ENCODE measurements around the gene THYN1. TPM values are rescaled to one million over a fixed set of nuclear protein-coding genes. Genes with fewer than 3 reads are reported as not detected.

Gene THYN1
- total and polyA plus RNA-seq, 2 of the 13 experiments (the other 11 are each of a cell fraction or from before 2014, with no cell fraction given), result 36.1 to 87.6 TPM

- TF ChIP-seq RERE (CRISPR knock-in tag; IDR thresholded peaks at IDR 0.05; ENCODE audit: low read depth), result no peak
- TF ChIP-seq, protein P1, sequence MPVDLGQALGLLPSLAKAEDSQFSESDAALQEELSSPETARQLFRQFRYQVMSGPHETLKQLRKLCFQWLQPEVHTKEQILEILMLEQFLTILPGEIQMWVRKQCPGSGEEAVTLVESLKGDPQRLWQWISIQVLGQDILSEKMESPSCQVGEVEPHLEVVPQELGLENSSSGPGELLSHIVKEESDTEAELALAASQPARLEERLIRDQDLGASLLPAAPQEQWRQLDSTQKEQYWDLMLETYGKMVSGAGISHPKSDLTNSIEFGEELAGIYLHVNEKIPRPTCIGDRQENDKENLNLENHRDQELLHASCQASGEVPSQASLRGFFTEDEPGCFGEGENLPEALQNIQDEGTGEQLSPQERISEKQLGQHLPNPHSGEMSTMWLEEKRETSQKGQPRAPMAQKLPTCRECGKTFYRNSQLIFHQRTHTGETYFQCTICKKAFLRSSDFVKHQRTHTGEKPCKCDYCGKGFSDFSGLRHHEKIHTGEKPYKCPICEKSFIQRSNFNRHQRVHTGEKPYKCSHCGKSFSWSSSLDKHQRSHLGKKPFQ (CRISPR knock-in tag; IDR thresholded peaks at IDR 0.05; ENCODE audit: insufficient replicate concordance), result no peak
- TF ChIP-seq ZNF777 (CRISPR knock-in tag; IDR thresholded peaks at IDR 0.05), result peak; percentile 82
- TF ChIP-seq, protein P2, sequence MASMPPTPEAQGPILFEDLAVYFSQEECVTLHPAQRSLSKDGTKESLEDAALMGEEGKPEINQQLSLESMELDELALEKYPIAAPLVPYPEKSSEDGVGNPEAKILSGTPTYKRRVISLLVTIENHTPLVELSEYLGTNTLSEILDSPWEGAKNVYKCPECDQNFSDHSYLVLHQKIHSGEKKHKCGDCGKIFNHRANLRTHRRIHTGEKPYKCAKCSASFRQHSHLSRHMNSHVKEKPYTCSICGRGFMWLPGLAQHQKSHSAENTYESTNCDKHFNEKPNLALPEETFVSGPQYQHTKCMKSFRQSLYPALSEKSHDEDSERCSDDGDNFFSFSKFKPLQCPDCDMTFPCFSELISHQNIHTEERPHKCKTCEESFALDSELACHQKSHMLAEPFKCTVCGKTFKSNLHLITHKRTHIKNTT (CRISPR knock-in tag; IDR thresholded peaks at IDR 0.05), result no peak
- TF ChIP-seq ZNF282 (IDR thresholded peaks at IDR 0.05; ENCODE audit: partially characterized antibody), result no peak
- TF ChIP-seq SP1 (IDR thresholded peaks at IDR 0.05), result no peak
- TF ChIP-seq SP1 (CRISPR knock-in tag; IDR thresholded peaks at IDR 0.05), result no peak
- TF ChIP-seq MAFF (IDR thresholded peaks at IDR 0.05; ENCODE audit: low read depth, low read length), result no peak
- TF ChIP-seq SMARCC2 (IDR thresholded peaks at IDR 0.05), result no peak
- TF ChIP-seq SIN3A (IDR thresholded peaks at IDR 0.05; ENCODE audit: borderline replicate concordance, low read depth, low read length), result 0 out of 2 replicates have a peak, but pooled peaks have one; percentile 1
- TF ChIP-seq MYNN (CRISPR knock-in tag; IDR thresholded peaks at IDR 0.05; ENCODE audit: low read depth), result no peak
- TF ChIP-seq ZNF772 (CRISPR knock-in tag; IDR thresholded peaks at IDR 0.05), result peak; percentile 19; the same call in 1 of the 2 replicates
- no peak for TF ChIP-seq RFX5 (IDR thresholded peaks at IDR 0.05; ENCODE audit: low read depth, low read length)
- TF ChIP-seq SNAPC5 (CRISPR knock-in tag; IDR thresholded peaks at IDR 0.05; ENCODE audit: borderline replicate concordance), result no peak
- TF ChIP-seq CREB1 (IDR thresholded peaks at IDR 0.05), result no peak
- no peak for TF ChIP-seq CREB1 (CRISPR knock-in tag; IDR thresholded peaks at IDR 0.05)
- no peak for TF ChIP-seq ZNF260 (CRISPR knock-in tag; IDR thresholded peaks at IDR 0.05; ENCODE audit: borderline replicate concordance, low read depth)
- TF ChIP-seq, protein P3, sequence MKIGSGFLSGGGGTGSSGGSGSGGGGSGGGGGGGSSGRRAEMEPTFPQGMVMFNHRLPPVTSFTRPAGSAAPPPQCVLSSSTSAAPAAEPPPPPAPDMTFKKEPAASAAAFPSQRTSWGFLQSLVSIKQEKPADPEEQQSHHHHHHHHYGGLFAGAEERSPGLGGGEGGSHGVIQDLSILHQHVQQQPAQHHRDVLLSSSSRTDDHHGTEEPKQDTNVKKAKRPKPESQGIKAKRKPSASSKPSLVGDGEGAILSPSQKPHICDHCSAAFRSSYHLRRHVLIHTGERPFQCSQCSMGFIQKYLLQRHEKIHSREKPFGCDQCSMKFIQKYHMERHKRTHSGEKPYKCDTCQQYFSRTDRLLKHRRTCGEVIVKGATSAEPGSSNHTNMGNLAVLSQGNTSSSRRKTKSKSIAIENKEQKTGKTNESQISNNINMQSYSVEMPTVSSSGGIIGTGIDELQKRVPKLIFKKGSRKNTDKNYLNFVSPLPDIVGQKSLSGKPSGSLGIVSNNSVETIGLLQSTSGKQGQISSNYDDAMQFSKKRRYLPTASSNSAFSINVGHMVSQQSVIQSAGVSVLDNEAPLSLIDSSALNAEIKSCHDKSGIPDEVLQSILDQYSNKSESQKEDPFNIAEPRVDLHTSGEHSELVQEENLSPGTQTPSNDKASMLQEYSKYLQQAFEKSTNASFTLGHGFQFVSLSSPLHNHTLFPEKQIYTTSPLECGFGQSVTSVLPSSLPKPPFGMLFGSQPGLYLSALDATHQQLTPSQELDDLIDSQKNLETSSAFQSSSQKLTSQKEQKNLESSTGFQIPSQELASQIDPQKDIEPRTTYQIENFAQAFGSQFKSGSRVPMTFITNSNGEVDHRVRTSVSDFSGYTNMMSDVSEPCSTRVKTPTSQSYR (CRISPR knock-in tag; IDR thresholded peaks at IDR 0.05; ENCODE audit: borderline replicate concordance), result no peak
These were observed 28.2 kb downstream of the THYN1 start (continued) for GRCh38 chr11:134224710-134225664.
